ENCODE results near the gene LCE2A.
A peak's percentile ranks its signal among the peaks of the same experiment; 100 is the strongest.

DNA sequence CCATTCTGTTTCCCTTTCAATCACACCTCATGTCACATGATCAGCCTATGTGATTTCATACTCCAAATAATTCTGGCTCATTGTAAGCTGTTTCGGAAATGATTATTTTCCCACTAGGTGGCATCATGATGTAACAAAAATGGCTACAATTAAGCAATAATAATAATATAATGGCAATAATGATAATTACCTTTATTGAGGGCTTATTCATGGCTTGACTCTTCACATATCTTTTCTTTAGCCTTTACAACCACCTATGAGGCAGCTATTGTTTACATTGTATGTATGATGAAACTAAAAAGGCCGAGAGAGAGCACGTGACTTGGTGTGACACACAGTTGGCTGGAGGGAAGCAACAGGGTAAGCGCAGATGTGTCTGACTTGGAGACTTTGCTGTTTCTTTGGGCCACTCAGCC is 47.2 kb downstream of the LCE2A start:
- TF ChIP-seq NCOA6 (IDR thresholded peaks at IDR 0.05) (no peak), JUN (IDR thresholded peaks at IDR 0.05; ENCODE audit: borderline replicate concordance, low read depth, low read length) (no peak), JUN (CRISPR knock-in tag; IDR thresholded peaks at IDR 0.05; ENCODE audit: borderline replicate concordance) (no peak), HDAC1 (IDR thresholded peaks at IDR 0.05) (no peak), ZKSCAN1 (IDR thresholded peaks at IDR 0.05; ENCODE audit: low read depth, low read length) (no peak), ZNF217 (CRISPR knock-in tag; IDR thresholded peaks at IDR 0.05) (no peak), POLR2AphosphoS5 (IDR thresholded peaks at IDR 0.05; ENCODE audit: control insufficient read depth, insufficient read depth, low read depth, low read length) (no peak), CHAMP1 (IDR thresholded peaks at IDR 0.05) (no peak), EP300 (IDR thresholded peaks at IDR 0.05; ENCODE audit: low read length) (no peak), CTCF (IDR thresholded peaks at IDR 0.05 in 2 of 3, conservative IDR thresholded peaks at IDR 0.05 in 1 of 3; ENCODE audit: insufficient read depth in 2 of 3, low read depth in 1 of 3, low read length in 3 of 3) (peak in 1 of 3 experiments; percentile 20; a peak in 1 of 6 replicates)

Measured in K562 (cell line).